H9 (cell line): Measurements from ENCODE around the gene MTCL1. TPM values are rescaled to one million over a fixed set of nuclear protein-coding genes. Genes with fewer than 3 reads are reported as not detected.
A peak's percentile ranks its signal among the peaks of the same experiment; 100 is the strongest.

ENCODE experiments used
- DNase-seq: peaks from one replicate; pipeline ENCODE4 v3.0.0-alpha.2; 2017
- H2AFZ ChIP-seq: one replicate; pipeline ENCODE4 v1.6.1; 2013; ENCODE audit warnings: mild to moderate bottlenecking, low read length, control low read depth, moderate library complexity
- H2AK5ac ChIP-seq: 2 replicates; pipeline ENCODE4 v1.6.1; 2013; ENCODE audit warnings: low read length, control low read depth, mixed read lengths; ENCODE audit not compliant: insufficient read length
- H2BK120ac ChIP-seq: one replicate; pipeline ENCODE4 v1.6.1; 2013; ENCODE audit warnings: low read depth, mild to moderate bottlenecking, low read length, control low read depth, inconsistent platforms; ENCODE audit not compliant: poor library complexity, severe bottlenecking
- H2BK12ac ChIP-seq: 2 replicates; pipeline ENCODE4 v1.6.1; 2013; ENCODE audit warnings: low read length, control low read depth, mixed read lengths, low read depth; ENCODE audit not compliant: insufficient read length
- H2BK15ac ChIP-seq: 2 replicates; pipeline ENCODE4 v1.6.1; 2013; ENCODE audit warnings: low read depth, low read length, control low read depth
- H2BK20ac ChIP-seq: one replicate; pipeline ENCODE4 v1.6.1; 2013; ENCODE audit warnings: low read depth, mild to moderate bottlenecking, low read length, control low read depth, inconsistent platforms; ENCODE audit not compliant: poor library complexity, severe bottlenecking
- H2BK5ac ChIP-seq: 2 replicates; pipeline ENCODE4 v1.6.1; 2013; ENCODE audit warnings: low read length, control low read depth, mixed read lengths; ENCODE audit not compliant: insufficient read length
- H3K14ac ChIP-seq: 2 replicates; pipeline ENCODE4 v1.6.1; 2013; ENCODE audit warnings: low read length, control low read depth; ENCODE audit not compliant: insufficient read depth
- H3K18ac ChIP-seq: 2 replicates; pipeline ENCODE4 v1.6.1; 2013; ENCODE audit warnings: low read depth, mild to moderate bottlenecking, mixed read lengths, low read length, control low read depth; ENCODE audit not compliant: insufficient read length
- H3K23ac ChIP-seq: 2 replicates; pipeline ENCODE4 v1.6.1; 2013; ENCODE audit warnings: low read length, control low read depth, mixed read lengths, low read depth; ENCODE audit not compliant: insufficient read length
- H3K23me2 ChIP-seq: 2 replicates; pipeline ENCODE4 v1.6.1; 2013; ENCODE audit warnings: low read depth, mild to moderate bottlenecking, mixed read lengths, low read length, control low read depth; ENCODE audit not compliant: insufficient read length, poor library complexity, severe bottlenecking
- H3K27ac ChIP-seq: 2 replicates; pipeline ENCODE4 v1.5.1; 2013; ENCODE audit warnings: low read length, control low read depth, mixed read lengths, low read depth; ENCODE audit not compliant: insufficient read length
- H3K27me3 ChIP-seq: 2 replicates; pipeline ENCODE4 v1.6.1; 2013; ENCODE audit warnings: low read length, control low read depth, inconsistent platforms; ENCODE audit not compliant: insufficient read depth
- H3K4ac ChIP-seq: 2 replicates; pipeline ENCODE4 v1.6.1; 2013; ENCODE audit warnings: low read depth, mild to moderate bottlenecking, control low read depth, inconsistent platforms, low read length, moderate library complexity
- H3K4me1 ChIP-seq: 2 replicates; pipeline ENCODE4 v1.6.1; 2013; ENCODE audit warnings: low read length, control low read depth, inconsistent platforms; ENCODE audit not compliant: insufficient read depth
- H3K4me2 ChIP-seq: 2 replicates; pipeline ENCODE4 v1.6.1; 2013; ENCODE audit warnings: low read length, control low read depth, mixed read lengths; ENCODE audit not compliant: insufficient read length, insufficient read depth
- H3K56ac ChIP-seq: 2 replicates; pipeline ENCODE4 v1.6.1; 2013; ENCODE audit warnings: low read depth, mild to moderate bottlenecking, mixed read lengths, low read length, control low read depth; ENCODE audit not compliant: insufficient read length
- H3K79me1 ChIP-seq: 2 replicates; pipeline ENCODE4 v1.6.1; 2013; ENCODE audit warnings: low read depth, mild to moderate bottlenecking, moderate library complexity, low read length, control low read depth, inconsistent platforms; ENCODE audit not compliant: insufficient read depth, poor library complexity, severe bottlenecking
- H3K79me2 ChIP-seq: 2 replicates; pipeline ENCODE4 v1.6.1; 2013; ENCODE audit warnings: low read length, control low read depth, inconsistent platforms; ENCODE audit not compliant: insufficient read depth
- H3K9ac ChIP-seq: 2 replicates; pipeline ENCODE4 v1.6.1; 2013; ENCODE audit warnings: low read length, control low read depth, mixed read lengths; ENCODE audit not compliant: insufficient read length; ENCODE audit errors: extremely low read depth
- H3K9me3 ChIP-seq: one replicate; pipeline ENCODE4 v1.6.1; 2013; ENCODE audit warnings: low read depth, low read length, inconsistent platforms; ENCODE audit not compliant: control insufficient read depth
- H3T11ph ChIP-seq: one replicate; pipeline ENCODE4 v1.6.1; 2013; ENCODE audit warnings: mild to moderate bottlenecking, low read length, control low read depth, inconsistent platforms
- H4K20me1 ChIP-seq: one replicate; pipeline ENCODE4 v1.6.1; 2013; ENCODE audit not compliant: control insufficient read depth, insufficient read length, insufficient read depth
- H4K5ac ChIP-seq: 2 replicates; pipeline ENCODE4 v1.6.1; 2013; ENCODE audit warnings: low read depth, mild to moderate bottlenecking, mixed read lengths, low read length, control low read depth; ENCODE audit not compliant: insufficient read length
- H4K8ac ChIP-seq: replicated peaks from 2 replicates; pipeline ENCODE4 v1.6.1; 2013; ENCODE audit warnings: low read length, control low read depth, mixed read lengths, low read depth; ENCODE audit not compliant: insufficient read length
- H4K91ac ChIP-seq: 2 replicates; pipeline ENCODE4 v1.6.1; 2013; ENCODE audit warnings: low read depth, mild to moderate bottlenecking, moderate library complexity, mixed read lengths, low read length, control low read depth; ENCODE audit not compliant: insufficient read length
- H3K27ac Mint-ChIP-seq, 3 experiments: 2 replicates in 2 of 3; 3 replicates in 1 of 3; pipeline ENCODE4 v1.8.0; 2020 to 2021; ENCODE audit warnings: mixed read lengths in 3 of 3, mild to moderate bottlenecking in 1 of 3, moderate library complexity in 1 of 3
- H3K27me3 Mint-ChIP-seq: 2 replicates; pipeline ENCODE4 v1.8.0; 2021; ENCODE audit warnings: low read depth, mild to moderate bottlenecking, moderate library complexity, mixed read lengths
- H3K36me3 Mint-ChIP-seq, 3 experiments: 2 replicates in 2 of 3; 3 replicates in 1 of 3; pipeline ENCODE4 v1.8.0; 2020 to 2021; ENCODE audit warnings: low read depth in 3 of 3, mixed read lengths in 3 of 3; ENCODE audit not compliant: insufficient read depth in 1 of 3
- H3K4me1 Mint-ChIP-seq, 2 experiments: 2 replicates each; pipeline ENCODE4 v1.8.0; 2020; ENCODE audit warnings: mixed read lengths in 2 of 2
- H3K4me3 Mint-ChIP-seq, 2 experiments: 2 replicates in 1 of 2; 3 replicates in 1 of 2; pipeline ENCODE4 v1.8.0; 2020 to 2021; ENCODE audit warnings: mild to moderate bottlenecking in 2 of 2, mixed read lengths in 2 of 2, moderate library complexity in 1 of 2
- H3K9me3 Mint-ChIP-seq, 2 experiments: 2 replicates in 1 of 2; 3 replicates in 1 of 2; pipeline ENCODE4 v1.8.0; 2020; ENCODE audit warnings: mild to moderate bottlenecking in 2 of 2, mixed read lengths in 2 of 2, moderate library complexity in 1 of 2
- CTCF ChIP-seq: fragments of 200-600 bp; sonication (generic); conservative IDR thresholded peaks from 3 replicates; pipeline ENCODE4 v1.8.0; 2021; ENCODE audit warnings: antibody characterized with exemption, mild to moderate bottlenecking
- WGBS: extraction: QIAGEN DNeasy Blood & Tissue Kit; methylation state at CpG from one replicate; pipeline ENCODE4 v1.1.7; 2013; ENCODE audit warnings: missing lambda C conversion rate, low lambda C conversion rate, mixed read lengths; ENCODE audit not compliant: insufficient read length; ENCODE audit errors: extremely low coverage; 5-methylcytosine and 5-hydroxymethylcytosine counted together
- total RNA-seq: library from RNA; stranded (reverse); gene quantifications from 2 replicates; pipeline ENCODE4 v1.2.1, GENCODE V29; 2021

MTCL1 gene
- total RNA-seq, 1 experiment from 2014 or later: 50.7 TPM

- H2AK5ac ChIP-seq: no peak overlapping the region
- no peak overlapping the region for H3K14ac ChIP-seq
- H4K20me1 ChIP-seq: no peaks in the 10 kb centered on the region
- no peak overlapping the region for H3K27ac ChIP-seq
- H3K27me3 ChIP-seq: no peaks in the 10 kb centered on the region
- H3K18ac ChIP-seq: no peak overlapping the region
- no peak overlapping the region for H4K91ac ChIP-seq
- H2BK5ac ChIP-seq: no peak overlapping the region
- peaks cover 24 to 51% (median 42%) of the 10 kb centered on the region in 3 experiments for H3K36me3 Mint-ChIP-seq
- no peak overlapping the region for H3K4me3 Mint-ChIP-seq
- WGBS: no CpG with 5 or more reads among the region's 2 CpGs
- no peak overlapping the region for H2BK20ac ChIP-seq
- no peak overlapping the region for H3K56ac ChIP-seq
- H3K79me1 ChIP-seq: no peaks in the 10 kb centered on the region
- no peak overlapping the region for H2BK15ac ChIP-seq
- no peak overlapping the region for H2BK12ac ChIP-seq
- no peaks in the 10 kb centered on the region for H3K9me3 Mint-ChIP-seq
- no peak overlapping the region for H4K8ac ChIP-seq
- H3K79me2 ChIP-seq: peaks cover 2% of the 10 kb centered on the region; the same call in 1 of the 2 replicates
- H3K9me3 ChIP-seq: no peaks in the 10 kb centered on the region
- H4K5ac ChIP-seq: no peak overlapping the region
- H3K27ac Mint-ChIP-seq: peak overlapping the region; percentile 0 to 89 (median 81); a peak in 4 of 7 replicates
- H3K23ac ChIP-seq: no peak overlapping the region
- no peak overlapping the region for H2BK120ac ChIP-seq
- DNase-seq: no peak
- H3K4ac ChIP-seq: no peak overlapping the region
- peaks cover 9% of the 10 kb centered on the region; the same call in 1 of the 2 replicates for H3K4me1 ChIP-seq
- H3K4me2 ChIP-seq: no peak overlapping the region
- no peak for TF ChIP-seq CTCF
- no peak overlapping the region for H3T11ph ChIP-seq
- peaks cover 39 to 49% of the 10 kb centered on the region in 2 experiments for H3K4me1 Mint-ChIP-seq
- no peak overlapping the region for H2AFZ ChIP-seq
- no peaks in the 10 kb centered on the region for H3K23me2 ChIP-seq
- H3K27me3 Mint-ChIP-seq: no peaks in the 10 kb centered on the region
- H3K9ac ChIP-seq: no peak overlapping the region
These were observed 29.9 kb downstream of the MTCL1 start for GRCh38 chr18:8735274-8735673.
